ENCODE results near the gene EHHADH. TPM values are rescaled to one million over a fixed set of nuclear protein-coding genes. Genes with fewer than 3 reads are reported as not detected.

The EHHADH gene
- polyA plus RNA-seq, 1 of the 3 experiments (the other 2 are of a cell fraction) = 2.5 TPM

DNA sequence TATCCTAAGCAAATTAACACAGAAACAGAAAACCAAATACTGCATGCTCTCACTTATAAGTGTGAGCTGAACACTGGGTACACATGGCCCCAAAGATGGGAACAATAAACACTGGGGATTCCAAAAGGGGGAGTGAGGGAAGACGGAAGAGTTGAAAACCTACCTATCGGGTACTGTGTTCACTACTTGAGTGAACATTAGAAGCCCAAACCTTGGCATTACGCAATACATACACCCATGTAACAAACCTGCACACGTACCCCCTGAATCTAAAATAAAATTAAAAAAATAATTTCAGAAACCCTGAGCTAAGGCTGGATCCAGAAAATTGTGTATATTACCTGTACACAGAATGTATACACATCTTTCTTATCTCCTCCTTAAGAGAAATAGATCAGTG is 58.2 kb downstream of the EHHADH start:
- Histone ChIP-seq H3K9me2 (no peaks in the 10 kb centered on the region), H3K36me3 (replicated peaks in 1 of 2; ENCODE audit: control insufficient read depth in 1 of 2, insufficient read depth in 2 of 2, low read length in 1 of 2) (peaks cover 0 to 5% of the 10 kb centered on the region in 2 experiments), H3K4me3 (ENCODE audit: low read depth in 2 of 2, low read length in 1 of 2) (no peak overlapping the region), H3K9ac (no peak overlapping the region), H3F3A (replicated peaks; ENCODE audit: insufficient read depth) (no peaks in the 10 kb centered on the region), H3K4me2 (no peak overlapping the region), H3K9me3 (no peaks in the 10 kb centered on the region), H2AFZ (ENCODE audit: low read depth) (no peak overlapping the region), H3K27ac (ENCODE audit: low read depth in 2 of 2, low read length in 1 of 2) (no peak overlapping the region), H3K79me2 (ENCODE audit: insufficient read depth) (no peaks in the 10 kb centered on the region), H3K4me1 (ENCODE audit: control insufficient read depth in 1 of 2, insufficient read depth in 2 of 2, low read depth in 1 of 2, low read length in 1 of 2) (no peaks in the 10 kb centered on the region), H4K20me1 (ENCODE audit: insufficient read depth) (no peaks in the 10 kb centered on the region), H3K27me3 (ENCODE audit: insufficient read depth) (no peaks in the 10 kb centered on the region)
- WGBS (ENCODE audit: low lambda C conversion rate) = 97% methylated on average over 4 of the region's 4 CpGs
- CTCF ChIA-PET = no interaction called here
- POLR2A ChIA-PET = no interaction called here
- TF ChIP-seq SMC3 (IDR thresholded peaks at IDR 0.05; ENCODE audit: low read depth, low read length) (no peak), YY1 (IDR thresholded peaks at IDR 0.05; ENCODE audit: low read depth) (no peak)
- TF ChIP-seq, protein P1, sequence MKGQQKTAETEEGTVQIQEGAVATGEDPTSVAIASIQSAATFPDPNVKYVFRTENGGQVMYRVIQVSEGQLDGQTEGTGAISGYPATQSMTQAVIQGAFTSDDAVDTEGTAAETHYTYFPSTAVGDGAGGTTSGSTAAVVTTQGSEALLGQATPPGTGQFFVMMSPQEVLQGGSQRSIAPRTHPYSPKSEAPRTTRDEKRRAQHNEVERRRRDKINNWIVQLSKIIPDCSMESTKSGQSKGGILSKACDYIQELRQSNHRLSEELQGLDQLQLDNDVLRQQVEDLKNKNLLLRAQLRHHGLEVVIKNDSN (IDR thresholded peaks at IDR 0.05; ENCODE audit: borderline replicate concordance, low read depth) = no peak
- DNase-seq = no peak

DNA sequence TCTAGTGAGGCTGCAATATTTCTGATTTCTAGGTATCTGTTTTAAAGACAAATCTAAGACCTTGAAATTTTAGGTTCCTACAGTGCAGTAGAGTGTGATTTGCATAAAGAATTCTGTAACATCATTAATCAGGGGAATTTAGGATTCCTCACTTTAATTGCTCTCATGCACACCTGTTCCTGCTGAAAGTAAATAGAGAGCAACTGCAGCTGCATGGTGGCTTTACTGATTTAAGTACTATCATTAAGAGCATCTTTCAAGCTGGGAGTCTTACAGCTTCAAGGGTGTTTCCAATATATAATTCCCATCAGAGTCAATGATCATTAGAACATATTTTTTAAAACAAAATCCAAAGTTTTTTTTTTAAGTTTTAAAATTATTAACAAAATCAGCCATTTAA is 65.0 kb downstream of the EHHADH start:
- no peaks in the 10 kb centered on the region for H3F3A ChIP-seq (replicated peaks; ENCODE audit: insufficient read depth)
- TF ChIP-seq SIN3A (IDR thresholded peaks at IDR 0.05; ENCODE audit: borderline replicate concordance, low read depth, low read length) = no peak
- no peak for TF ChIP-seq RAD21 (IDR thresholded peaks at IDR 0.05; ENCODE audit: low read length)
- H3K4me1 ChIP-seq (ENCODE audit: control insufficient read depth in 1 of 2, insufficient read depth in 2 of 2, low read depth in 1 of 2, low read length in 1 of 2) = no peaks in the 10 kb centered on the region
- H3K4me3 ChIP-seq (ENCODE audit: low read depth in 2 of 2, low read length in 1 of 2) = no peak overlapping the region
- H2AFZ ChIP-seq (ENCODE audit: low read depth) = no peak overlapping the region
- no peak overlapping the region for H3K9ac ChIP-seq
- CTCF ChIA-PET = interaction anchor here (1.3 to 1.9 kb wide), 2 partner anchors 82 to 313 kb away, joined by 3 to 6 read pairs; no protein-coding TSS in a partner anchor
- H3K36me3 ChIP-seq (replicated peaks in 1 of 2; ENCODE audit: control insufficient read depth in 1 of 2, insufficient read depth in 2 of 2, low read length in 1 of 2) = peaks cover 0 to 5% of the 10 kb centered on the region in 2 experiments
- no peak for DNase-seq
- no peaks in the 10 kb centered on the region for H3K79me2 ChIP-seq (ENCODE audit: insufficient read depth)
- no peaks in the 10 kb centered on the region for H4K20me1 ChIP-seq (ENCODE audit: insufficient read depth)
- no peaks in the 10 kb centered on the region for H3K9me2 ChIP-seq
- POLR2A ChIA-PET = no interaction called here
- H3K27me3 ChIP-seq (ENCODE audit: insufficient read depth) = no peaks in the 10 kb centered on the region
- no peak overlapping the region for H3K27ac ChIP-seq (ENCODE audit: low read depth in 2 of 2, low read length in 1 of 2)
- no peaks in the 10 kb centered on the region for H3K9me3 ChIP-seq
- H3K4me2 ChIP-seq = no peak overlapping the region

DNA sequence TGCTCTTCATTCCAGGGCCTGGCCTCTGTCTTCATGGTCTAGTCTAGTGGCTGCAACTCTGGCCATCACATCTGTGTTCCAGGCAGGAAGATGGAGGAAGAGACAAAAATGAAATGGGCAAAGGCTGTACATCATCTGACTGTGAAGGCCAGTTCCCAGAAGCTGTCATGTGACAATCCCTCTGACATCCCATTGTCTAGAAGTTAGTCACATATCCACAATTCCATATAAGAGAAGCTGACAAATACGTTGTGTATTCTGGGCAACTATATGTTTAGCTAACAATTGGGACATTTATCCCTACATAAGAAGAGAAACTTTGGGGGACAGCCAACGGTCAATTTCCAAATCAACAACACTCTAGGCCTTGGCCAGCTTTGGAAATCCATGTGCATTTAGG is 66.5 kb downstream of the EHHADH start:
- DNase-seq = no peak
- no peak overlapping the region for H3K9ac ChIP-seq
- peaks cover 0 to 2% of the 10 kb centered on the region in 2 experiments for H3K36me3 ChIP-seq (replicated peaks in 1 of 2; ENCODE audit: control insufficient read depth in 1 of 2, insufficient read depth in 2 of 2, low read length in 1 of 2)
- no peaks in the 10 kb centered on the region for H3K9me3 ChIP-seq
- H3K4me2 ChIP-seq = no peak overlapping the region
- H3F3A ChIP-seq (replicated peaks; ENCODE audit: insufficient read depth) = no peaks in the 10 kb centered on the region
- CTCF ChIA-PET = interaction anchor here (1.0 to 2.2 kb wide), 3 partner anchors 10 to 83 kb away, joined by 4 to 10 read pairs (median 6); no protein-coding TSS in a partner anchor
- H2AFZ ChIP-seq (ENCODE audit: low read depth) = no peak overlapping the region
- H3K9me2 ChIP-seq = no peaks in the 10 kb centered on the region
- no peaks in the 10 kb centered on the region for H4K20me1 ChIP-seq (ENCODE audit: insufficient read depth)
- H3K4me3 ChIP-seq (ENCODE audit: low read depth in 2 of 2, low read length in 1 of 2) = no peak overlapping the region
- POLR2A ChIA-PET = no interaction called here
- no peaks in the 10 kb centered on the region for H3K79me2 ChIP-seq (ENCODE audit: insufficient read depth)
- H3K27ac ChIP-seq (ENCODE audit: low read depth in 2 of 2, low read length in 1 of 2) = no peak overlapping the region
- no peaks in the 10 kb centered on the region for H3K27me3 ChIP-seq (ENCODE audit: insufficient read depth)
- 88% methylated on average over 2 of the region's 2 CpGs for WGBS (ENCODE audit: low lambda C conversion rate)
- H3K4me1 ChIP-seq (ENCODE audit: control insufficient read depth in 1 of 2, insufficient read depth in 2 of 2, low read depth in 1 of 2, low read length in 1 of 2) = no peaks in the 10 kb centered on the region
- no peak for TF ChIP-seq RFX5 (IDR thresholded peaks at IDR 0.05; ENCODE audit: low read length)
- TF ChIP-seq, protein P2, sequence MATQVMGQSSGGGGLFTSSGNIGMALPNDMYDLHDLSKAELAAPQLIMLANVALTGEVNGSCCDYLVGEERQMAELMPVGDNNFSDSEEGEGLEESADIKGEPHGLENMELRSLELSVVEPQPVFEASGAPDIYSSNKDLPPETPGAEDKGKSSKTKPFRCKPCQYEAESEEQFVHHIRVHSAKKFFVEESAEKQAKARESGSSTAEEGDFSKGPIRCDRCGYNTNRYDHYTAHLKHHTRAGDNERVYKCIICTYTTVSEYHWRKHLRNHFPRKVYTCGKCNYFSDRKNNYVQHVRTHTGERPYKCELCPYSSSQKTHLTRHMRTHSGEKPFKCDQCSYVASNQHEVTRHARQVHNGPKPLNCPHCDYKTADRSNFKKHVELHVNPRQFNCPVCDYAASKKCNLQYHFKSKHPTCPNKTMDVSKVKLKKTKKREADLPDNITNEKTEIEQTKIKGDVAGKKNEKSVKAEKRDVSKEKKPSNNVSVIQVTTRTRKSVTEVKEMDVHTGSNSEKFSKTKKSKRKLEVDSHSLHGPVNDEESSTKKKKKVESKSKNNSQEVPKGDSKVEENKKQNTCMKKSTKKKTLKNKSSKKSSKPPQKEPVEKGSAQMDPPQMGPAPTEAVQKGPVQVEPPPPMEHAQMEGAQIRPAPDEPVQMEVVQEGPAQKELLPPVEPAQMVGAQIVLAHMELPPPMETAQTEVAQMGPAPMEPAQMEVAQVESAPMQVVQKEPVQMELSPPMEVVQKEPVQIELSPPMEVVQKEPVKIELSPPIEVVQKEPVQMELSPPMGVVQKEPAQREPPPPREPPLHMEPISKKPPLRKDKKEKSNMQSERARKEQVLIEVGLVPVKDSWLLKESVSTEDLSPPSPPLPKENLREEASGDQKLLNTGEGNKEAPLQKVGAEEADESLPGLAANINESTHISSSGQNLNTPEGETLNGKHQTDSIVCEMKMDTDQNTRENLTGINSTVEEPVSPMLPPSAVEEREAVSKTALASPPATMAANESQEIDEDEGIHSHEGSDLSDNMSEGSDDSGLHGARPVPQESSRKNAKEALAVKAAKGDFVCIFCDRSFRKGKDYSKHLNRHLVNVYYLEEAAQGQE (IDR thresholded peaks at IDR 0.05; ENCODE audit: low read depth, low read length) = no peak
- no peak for TF ChIP-seq FOXJ3 (CRISPR knock-in tag; IDR thresholded peaks at IDR 0.05)
- TF ChIP-seq, protein P3, sequence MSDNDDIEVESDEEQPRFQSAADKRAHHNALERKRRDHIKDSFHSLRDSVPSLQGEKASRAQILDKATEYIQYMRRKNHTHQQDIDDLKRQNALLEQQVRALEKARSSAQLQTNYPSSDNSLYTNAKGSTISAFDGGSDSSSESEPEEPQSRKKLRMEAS (IDR thresholded peaks at IDR 0.05; ENCODE audit: low read depth) = no peak
